ENCODE measurements around the gene ZFHX2.

Gene ZFHX2

DNA sequence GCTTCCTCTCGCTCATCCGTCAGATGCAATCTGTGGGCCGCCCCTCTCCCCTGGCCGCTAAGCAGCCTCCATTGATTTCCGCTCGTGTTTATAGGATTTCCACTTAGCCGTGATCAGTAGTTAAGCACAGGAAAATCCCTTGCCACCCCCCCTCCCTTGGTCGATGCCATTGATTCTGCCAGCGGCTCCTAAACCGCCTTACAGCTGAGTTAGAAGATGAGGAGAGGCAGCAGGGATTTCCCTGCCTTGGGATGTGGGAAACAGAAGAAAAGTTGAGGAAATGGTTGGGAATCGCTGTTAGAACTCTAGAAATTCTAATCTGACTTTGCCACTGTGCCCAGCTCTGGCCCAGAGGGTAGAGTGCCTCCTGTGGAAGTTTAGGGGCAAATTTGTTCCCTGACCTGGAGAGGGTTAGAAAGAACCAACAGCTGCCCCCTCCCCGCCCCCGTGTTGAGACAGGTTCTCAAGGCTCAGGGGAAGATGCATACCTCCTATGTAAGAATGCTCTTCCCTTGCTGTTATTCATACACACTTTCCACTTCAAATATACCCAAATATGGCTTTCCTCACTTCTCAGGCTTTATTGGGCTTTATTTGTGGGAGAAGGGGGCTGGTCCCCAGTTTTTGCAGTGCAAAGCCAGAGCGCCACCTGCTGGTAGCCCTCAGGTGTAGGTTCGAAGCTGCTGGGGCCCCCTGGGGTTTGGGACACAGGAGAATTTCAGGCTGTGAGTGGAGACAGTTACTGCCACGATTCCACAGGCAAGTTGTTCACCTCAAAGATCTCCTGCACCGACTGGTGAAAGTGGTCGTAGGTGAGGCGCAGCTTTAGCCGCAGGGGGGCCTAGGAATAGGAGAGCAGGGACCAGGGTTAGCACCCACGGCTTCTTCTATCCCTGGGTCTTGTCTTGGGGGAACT, 7.7 kb upstream of the ZFHX2 start:
- no peak for DNase-seq

DNA sequence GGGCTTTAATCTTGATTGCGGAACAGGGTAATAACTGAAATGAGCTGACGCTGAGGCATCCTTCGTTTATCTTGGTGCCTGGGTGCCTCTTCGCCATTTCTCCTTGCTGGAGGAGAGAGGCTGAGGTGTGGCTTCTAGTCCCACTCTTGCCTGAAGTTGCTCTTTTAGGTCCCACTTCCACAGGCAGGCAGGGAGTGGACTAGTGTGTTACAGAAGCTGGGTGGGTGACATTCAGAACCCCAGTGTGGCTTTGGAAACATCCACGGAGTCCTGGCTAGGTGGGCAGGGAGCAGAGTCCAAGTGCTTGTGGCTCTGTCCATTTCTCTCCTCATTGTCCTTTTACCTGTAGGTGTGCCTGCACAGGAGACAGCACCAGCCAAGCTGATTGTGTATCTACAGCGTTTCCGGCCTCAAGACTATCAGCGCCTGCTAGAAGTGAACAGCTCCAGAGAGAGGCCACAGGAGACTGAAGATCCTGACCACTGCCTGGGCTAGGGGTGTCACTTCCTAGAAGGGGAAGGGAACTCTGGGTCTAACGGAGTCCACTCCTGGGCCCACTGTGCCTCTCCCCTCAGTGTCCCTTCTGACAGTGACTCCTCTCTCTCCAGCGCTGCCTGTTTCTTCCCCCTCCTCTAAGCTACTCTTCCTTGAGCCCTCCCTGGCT, 6.9 kb upstream of the ZFHX2 start:
- no peak for DNase-seq

DNA sequence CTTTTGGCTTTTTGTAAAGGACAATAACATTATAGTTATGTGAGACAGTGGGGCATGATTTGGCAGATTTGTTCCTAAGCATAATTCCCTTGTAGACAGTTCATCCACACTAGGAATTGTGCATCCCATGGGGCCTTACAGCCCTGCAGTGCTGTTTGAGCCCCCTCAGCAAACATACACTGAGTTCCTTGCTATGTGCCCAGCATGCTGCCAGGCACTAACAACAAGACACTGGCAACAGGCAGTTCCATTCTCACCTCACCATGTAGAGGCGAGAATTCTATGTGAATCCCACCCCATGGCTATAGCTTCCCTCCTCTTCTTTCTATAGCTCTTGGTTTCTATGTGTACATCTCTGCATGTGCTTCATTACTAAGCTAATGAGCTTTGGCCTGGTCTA, 6.4 kb upstream of the ZFHX2 start:
- DNase-seq = no peak

DNA sequence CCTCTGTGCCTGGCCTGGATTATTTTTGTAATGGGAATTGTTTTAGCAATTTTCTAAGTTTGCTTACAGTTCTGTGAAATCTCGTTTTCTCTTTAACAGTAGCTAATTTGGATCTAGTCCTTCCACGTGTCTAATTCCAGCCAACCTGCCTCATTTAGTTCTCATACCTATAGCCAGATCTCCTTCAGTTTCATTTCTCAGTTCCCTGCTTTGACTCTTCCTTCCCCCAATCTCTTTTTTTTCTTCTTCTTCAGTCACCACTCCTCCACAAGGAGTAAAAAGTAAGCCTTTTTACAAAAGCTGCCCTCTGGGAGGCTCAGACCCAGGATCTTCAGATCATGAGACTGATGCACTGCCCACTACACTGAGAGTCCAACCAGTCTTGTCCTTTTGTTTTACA, 6.0 kb upstream of the ZFHX2 start:
- no peak for DNase-seq

DNA sequence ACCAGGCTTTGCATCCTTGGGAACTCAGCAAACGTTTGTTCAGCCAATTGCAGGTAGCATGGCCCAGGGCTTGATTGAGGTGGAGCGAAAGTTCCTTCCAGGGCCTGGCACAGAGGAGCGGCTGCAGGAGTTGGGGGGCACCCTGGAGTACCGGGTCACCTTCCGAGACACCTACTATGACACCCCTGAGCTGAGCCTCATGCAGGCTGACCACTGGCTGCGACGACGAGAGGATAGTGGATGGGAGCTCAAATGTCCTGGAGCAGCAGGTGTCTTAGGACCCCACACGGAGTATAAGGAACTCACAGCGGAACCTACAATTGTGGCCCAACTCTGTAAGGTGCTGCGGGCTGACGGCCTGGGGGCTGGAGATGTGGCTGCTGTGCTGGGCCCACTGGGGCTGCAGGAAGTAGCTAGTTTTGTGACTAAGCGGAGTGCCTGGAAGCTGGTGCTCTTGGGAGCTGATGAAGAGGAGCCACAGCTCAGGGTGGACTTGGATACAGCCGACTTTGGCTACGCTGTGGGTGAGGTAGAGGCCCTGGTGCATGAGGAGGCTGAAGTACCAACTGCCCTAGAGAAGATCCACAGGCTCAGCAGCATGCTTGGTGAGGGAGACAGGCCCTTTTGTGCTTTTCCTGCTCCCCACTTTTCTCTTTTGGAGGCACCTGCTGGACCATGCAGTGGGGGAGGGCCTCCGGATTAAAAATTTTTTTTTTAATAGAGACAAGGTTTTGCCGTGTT, 5.3 kb upstream of the ZFHX2 start:
- DNase-seq = no peak

DNA sequence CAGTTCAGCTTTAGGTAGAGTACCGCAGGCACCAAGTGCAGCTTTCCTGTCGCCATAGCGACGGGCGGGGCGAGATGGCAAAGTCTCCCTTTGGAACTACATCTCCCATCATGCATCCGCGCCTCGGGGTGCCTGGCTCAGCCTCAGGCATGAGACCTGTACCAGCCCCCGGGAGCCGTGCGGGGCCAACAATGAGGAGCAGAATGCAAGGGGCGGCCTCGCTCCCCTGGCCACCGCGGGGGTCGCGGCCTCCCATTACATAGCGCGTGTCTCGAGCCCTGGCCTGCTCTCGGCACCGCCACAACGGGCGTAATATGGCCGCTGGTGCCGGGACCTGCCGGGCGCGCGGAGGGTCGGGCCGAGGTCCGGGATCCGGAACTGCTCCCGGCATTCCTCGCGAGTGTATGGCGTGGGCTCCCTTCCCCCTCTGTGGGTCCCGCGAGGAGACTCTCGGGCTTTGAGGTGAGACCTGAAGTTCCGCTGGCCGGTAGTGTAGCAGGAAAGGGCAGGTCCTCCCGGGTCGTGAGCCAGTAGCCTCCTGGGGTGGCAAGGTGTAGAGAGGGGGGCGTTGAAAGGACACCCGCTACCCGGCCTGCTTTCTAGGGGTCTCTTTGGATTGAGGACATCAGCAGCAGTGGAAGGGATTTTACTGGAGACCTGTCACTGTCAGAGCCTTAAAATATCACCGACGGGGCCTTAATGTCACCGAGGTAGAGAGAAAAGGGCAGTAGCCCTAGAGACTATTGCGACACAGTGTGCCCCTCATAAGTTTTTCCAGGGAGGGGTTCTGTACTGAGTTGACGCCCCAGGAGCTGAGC, 4.5 kb upstream of the ZFHX2 start, which contains the start of gene THTPA:
THTPA (plus strand) TSS at position 390 of the 818 bp plus-strand sequence. CDS start 487 bp downstream, outside the sequence.
- DNase-seq = peak; percentile 71

DNA sequence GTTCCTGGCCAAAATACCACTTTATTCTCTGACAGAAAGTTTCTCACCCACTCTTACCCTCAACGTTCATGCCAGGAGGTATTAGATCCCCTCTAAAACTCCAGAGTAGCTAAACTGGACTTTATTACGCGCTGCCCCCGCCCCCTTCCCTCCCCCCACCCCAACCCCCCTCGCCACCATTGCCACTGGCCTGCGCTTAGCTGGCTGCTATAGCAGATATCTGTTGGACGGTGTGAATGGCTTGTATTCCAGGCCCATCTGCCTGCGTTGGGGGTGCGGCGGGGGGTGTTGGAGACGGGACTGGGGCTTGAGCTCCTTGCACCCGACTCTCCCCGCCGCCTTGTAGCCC, 3.9 kb upstream of the ZFHX2 start:
- DNase-seq = no peak

DNA sequence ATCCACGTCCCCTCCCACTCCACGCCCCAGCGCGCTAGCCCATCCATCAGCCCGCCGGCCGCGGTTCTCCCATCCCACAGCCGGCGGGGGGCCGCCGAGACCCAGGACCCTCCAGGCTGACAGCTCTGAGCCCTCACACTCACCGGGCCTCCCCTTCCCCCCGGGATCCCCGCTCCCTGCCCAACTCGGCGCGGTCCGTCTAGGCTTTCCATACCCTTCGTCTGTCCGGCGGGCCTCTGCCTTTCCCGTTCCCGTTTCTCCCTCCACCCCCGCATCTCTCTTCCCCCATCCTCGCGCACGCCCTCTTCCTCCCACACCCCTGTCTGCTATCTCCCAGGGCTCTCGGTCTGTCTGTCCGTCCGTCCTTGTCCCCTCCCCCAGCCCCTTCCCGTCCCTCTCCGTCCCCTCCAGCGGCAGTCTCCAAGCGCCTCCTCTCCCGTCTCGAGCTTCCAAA, 726 bp downstream of the ZFHX2 start:
- DNase-seq = no peak

DNA sequence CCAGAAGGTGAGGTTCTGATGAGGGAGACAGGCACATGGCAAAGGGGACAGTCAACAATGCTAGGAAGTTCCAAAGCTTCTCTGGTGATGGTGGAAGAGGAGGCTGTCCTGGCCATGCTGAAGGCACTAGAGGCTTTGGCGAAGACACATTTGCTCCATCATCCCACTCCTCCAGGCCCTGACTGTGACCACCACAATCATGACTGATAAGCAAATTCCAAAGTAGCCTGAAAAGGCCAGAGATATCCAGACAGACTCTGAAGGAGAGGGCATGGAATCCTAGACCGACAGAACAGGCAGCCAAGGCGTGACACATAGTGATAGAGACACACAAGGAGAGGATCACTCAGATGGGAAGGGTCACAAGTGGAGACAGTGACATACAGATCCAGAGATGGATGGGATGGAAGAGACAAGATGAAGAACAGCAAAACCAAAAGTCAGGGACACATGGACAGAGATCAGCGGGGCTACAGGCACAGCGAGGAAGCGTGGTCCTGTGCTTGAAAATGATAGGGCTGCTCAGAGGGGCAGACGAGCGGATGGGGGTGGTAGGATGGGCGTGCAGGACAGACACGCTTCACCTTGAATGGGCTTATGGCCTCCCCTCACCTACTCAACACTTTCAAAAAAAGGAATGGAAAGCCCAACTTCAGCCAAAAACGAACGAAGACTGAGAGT, 1.3 kb downstream of the ZFHX2 start:
- DNase-seq = no peak

DNA sequence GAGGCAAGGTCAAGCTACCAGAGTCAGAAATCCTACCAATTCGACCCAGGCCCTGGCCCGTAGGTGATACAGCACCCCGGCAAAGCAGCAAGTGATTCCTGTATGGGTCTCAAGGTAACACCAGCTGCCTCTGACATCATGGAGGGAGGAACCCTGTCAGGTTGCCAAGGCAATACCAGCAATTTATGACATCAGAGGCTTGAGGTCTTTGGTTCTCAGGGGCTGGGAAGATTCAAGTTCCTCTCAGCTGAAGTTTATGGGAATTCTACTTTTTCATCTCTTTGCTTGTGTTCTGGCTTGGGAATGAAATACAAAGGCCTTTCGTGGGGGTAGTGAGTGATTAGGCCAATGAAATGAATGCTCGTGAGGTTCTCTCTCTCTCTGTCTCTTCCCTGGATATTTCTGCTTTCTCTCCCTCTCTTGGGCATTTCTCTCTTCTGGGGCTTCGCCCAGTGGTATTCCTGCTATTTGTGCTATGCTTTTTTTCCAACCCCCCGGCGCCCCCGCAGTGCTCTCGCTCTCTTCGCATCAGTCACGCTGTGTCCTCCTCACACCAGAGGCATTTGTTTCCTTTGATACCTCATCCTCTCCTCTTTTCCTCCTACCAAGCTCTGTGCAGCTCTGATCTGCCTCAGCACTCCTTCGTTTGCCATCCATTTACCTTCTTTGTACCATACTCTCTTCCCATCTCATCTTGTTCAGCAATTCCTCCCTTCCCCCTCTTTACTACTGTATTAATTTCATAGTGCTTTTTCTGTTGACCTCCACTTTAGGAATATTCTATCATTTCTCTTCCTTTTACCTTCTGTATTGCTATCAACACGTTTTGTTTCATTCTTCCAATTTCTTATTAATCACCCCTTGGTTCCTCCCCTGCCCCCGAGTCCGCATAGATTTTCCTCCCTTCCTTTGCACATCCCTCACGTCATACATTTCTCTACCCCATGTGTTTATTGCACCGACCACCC, 2.9 kb downstream of the ZFHX2 start:
- DNase-seq = no peak

DNA sequence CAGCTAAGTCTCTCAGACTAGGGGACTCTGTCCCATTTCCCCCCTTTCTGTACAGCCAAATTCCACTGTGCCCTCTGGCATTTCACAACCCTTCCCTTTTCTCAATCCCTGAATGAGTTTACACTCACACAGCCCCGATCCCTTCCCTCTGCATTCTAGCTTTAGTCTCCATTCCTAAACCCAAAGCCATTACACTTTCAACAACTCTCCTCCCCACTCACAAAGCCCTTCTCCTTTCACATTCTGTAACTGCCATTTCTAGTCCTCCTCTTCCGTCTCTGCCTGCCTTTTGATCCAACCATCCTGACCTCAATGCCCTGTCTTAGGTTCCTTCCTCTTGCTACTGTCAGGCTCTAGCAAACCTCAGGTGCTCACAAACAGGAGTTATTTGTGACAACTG, 3.6 kb downstream of the ZFHX2 start:
- DNase-seq = no peak

DNA sequence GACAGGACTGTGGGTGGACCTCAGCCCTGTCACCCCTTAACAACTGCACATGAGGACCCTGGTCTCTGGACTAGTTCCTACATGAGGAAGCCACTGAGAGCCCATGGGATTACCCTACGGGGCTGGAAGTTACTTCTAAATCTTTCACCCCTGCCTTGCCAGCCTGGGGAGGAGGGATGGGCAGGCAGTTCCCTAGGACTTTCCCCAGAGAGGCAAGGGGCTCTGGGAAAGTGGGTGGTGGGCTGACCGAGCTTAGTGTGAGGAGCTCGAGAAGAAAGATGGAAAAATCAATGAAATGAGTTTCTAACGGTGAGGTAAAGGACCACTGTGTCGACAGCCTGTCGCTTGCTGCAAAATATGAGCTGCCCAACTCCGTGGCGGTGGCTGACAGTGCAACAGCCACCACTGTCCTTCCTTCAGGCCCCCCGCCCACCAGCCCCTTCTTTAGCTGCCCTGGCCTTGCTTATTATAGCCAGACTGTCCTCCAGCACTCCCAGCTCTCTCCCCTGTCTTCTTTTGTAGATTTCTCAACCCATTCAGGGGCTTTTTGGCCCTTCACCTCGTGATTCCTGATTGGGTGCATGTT, 5.0 kb downstream of the ZFHX2 start:
- no peak for DNase-seq

DNA sequence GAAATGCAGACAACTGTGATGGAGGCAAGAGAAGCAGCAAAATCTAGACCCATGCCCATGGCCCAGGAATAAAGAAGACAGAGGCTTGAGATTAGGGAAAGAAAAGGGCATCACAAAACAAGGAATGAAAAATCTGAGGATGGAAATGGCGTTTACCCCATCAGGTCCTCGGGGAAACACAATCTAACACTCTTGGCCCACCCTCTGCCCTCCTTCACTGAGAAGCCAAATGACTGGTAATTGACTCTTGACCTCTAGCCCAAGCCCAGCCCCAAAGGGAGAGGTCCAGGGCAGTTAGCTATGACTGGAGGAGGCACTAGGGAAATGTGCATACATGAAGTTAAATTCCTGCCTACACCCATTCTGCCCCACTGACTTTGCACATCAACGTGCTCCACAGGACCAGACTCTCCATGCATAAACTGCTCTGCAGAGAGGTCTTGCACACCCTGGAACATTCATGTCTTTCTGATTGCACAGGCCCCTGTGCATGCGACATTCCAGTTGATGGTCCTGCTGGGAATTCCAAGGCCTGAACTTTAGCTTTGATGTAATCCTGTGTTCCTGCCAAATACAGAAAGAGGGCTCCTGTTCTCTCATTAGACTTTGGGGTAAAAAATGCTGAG, 5.7 kb downstream of the ZFHX2 start:
- no peak for DNase-seq

DNA sequence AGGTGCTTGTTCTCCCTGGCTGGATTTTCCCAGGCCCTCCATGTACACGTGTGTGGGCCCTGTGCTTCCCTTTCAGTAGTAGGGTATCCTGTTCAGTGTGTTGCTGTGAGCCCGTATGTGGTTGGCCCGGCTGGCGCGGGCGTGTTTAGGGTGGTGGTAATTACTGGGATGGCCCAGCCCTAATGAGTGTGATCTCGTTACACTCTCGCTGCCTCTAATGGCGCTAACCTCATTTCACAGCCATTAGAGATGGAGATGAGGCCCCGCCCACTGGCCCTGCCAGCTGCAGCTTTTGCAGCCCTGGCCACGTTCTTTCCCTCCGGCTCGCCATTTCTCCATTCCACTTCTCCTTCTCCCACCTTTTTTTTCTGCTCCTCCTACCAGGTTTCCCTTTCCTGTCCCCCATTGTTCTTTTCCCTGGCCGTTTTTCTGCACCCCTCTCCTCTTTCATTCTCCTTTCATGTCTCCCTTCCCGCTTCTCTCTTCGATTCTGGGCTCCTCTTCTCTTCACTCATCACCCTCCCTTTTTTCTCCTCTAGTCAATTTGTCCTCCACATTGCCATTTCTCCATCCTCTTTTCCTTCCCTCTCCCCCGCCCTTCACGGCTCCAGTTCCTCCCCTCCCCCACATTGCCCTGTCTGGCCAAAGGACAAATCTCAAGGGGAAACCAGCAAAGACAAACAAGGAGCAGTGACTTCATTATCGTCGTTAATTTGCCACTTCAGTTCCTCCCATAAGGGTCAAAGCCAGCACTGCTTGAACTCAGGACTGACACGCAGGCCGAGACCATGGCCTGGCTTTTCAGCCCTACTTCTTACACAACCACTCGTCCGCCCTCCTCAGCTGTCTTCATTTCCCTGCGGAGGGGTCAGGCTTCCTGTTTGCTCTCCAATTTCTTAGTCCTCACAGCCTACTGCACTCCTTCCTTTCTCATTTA, 6.8 kb downstream of the ZFHX2 start:
- DNase-seq = no peak

DNA sequence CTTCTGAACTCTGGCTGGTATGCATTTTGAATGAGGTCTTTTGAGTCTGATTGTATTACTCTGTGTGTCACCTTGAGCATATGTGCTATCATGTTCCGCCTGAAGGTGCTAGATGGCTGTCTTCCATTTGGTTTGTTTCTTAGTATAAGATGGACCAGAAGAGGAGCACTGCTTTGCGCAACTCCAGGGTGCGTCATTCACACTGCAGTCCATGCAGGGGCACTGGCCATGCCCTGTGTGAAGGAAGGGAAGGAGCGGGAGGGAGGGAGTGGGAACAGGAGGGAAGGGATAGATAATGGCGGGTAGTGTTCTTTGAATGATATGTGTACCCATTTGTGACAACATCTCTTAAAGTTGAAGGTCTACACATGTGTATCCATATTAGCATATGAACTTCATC, 8.2 kb downstream of the ZFHX2 start:
- DNase-seq = no peak

DNA sequence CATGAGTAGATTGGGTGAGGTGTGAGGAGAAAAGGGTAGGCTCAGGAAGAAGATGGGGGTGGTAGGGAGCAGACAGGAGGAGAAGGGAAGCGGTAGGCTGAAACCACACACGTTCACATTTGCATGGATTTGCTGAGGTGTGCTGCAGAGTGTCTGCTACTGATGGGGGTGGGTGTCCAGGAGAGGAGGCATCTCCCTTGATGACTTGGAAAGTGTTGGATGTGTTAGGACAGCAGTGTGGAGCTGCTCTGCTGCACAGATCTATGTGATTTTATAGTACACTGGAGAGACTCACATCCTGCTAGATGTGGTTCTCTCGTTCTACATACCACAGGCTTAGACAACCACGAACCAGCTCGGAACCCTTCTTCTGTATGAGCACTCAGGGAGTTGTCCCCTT, 9.3 kb downstream of the ZFHX2 start:
- no peak for DNase-seq

DNA sequence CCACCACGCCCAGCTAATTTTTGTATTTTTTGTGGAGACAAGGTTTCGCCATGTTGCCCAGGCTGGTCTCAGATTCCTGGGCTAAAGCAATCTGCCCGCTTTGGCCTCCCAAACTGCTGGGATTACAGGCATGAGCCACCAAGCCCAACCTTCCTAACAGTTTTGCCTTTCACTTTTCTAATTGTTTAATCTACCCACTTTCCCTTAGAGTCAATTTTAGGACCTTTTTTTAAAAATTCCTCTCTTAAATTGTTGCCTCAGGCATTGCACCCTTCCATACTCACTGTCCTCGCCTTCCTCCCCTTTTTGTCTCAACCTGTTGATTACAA, 11.5 kb downstream of the ZFHX2 start:
- no peak for DNase-seq

DNA sequence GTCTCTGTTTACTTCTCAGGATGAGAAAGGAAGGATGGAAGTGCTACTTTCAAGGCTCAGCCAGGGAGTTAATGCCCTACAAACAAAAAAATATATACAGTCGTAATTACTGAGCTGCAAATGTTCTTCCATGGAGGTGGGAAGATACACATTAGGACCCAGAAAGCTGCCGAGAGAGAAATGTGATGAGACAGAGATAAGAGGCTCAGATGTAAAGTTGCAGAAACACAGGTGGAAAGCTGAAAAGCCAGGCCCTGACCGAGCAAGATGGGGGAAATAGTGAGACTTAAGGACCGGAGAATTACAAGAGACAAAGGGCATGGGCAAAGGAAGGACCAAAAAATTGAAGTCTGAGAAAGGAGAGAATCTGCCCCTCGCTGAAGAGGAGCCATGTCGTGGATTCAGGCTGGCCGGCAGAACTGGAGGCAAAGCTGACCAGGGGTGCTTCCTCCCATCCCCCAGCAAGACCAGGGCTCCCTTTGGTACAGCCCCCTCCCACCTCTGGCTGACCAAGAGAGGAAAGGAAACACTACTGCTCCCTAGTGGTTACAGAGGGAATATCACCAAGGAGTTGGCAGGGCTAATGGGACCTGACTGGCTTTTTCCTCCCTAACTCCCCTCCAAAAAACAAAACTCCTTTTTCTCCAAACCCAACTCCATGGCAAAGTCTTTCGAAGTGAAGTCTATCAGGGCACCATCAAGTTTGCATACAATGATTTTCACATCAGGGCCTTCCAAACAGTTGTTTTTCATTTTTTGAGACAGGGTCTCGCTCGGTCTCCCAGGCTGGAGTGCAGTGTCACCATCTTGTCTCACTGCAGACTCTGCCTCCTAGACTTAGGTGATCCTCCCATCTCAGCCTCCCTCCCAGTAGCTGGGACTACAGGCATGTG, 12.1 kb downstream of the ZFHX2 start:
- no peak for DNase-seq
